H1 (cell line): Measurements from ENCODE around the gene USP36. TPM values are rescaled to one million over a fixed set of nuclear protein-coding genes. Genes with fewer than 3 reads are reported as not detected.

Source experiments
- BACH1 ChIP-seq: IDR thresholded peaks from 2 replicates; pipeline ENCODE4 v1.6.1; 2012; ENCODE audit warnings: low read length, improper control_type of control experiment
- EGR1 ChIP-seq: IDR thresholded peaks from 2 replicates; pipeline ENCODE4 v1.6.1; 2011; ENCODE audit warnings: low read depth, low read length, borderline replicate concordance
- HDAC2 ChIP-seq, 2 experiments: fragments of 300-600 bp in 1 of 2; sonication (generic) in 1 of 2; IDR thresholded peaks; 2 replicates each; pipeline ENCODE4 v1.6.1; 2011 to 2012; ENCODE audit warnings: low read depth in 2 of 2, low read length in 2 of 2, mild to moderate bottlenecking in 2 of 2, moderate library complexity in 2 of 2, borderline replicate concordance in 1 of 2, inconsistent platforms in 1 of 2
- RBBP5 ChIP-seq: IDR thresholded peaks from 2 replicates; pipeline ENCODE4 v1.7.1; 2012; ENCODE audit warnings: low read depth, mild to moderate bottlenecking, inconsistent platforms, low read length, moderate library complexity, borderline replicate concordance
- RXRA ChIP-seq: IDR thresholded peaks from 2 replicates; pipeline ENCODE4 v1.6.1; 2011; ENCODE audit warnings: low read depth, mild to moderate bottlenecking, low read length, moderate library complexity; ENCODE audit not compliant: insufficient read depth
- TAF7 ChIP-seq: optimal IDR thresholded peaks from 2 replicates; pipeline ENCODE3; 2011; ENCODE audit warnings: low read depth, mild to moderate bottlenecking, inconsistent platforms, low read length, moderate library complexity, borderline replicate concordance
- TEAD4 ChIP-seq: IDR thresholded peaks from 2 replicates; pipeline ENCODE4 v1.6.1; 2012; ENCODE audit warnings: low read depth, low read length, inconsistent platforms, mixed read lengths
- polyA plus RNA-seq, 7 experiments: library from polyadenylated mRNA; depleted of rRNA in 3 of 7; stranded (reverse) in 5 of 7; unstranded in 2 of 7; fragments of >200 nt in 5 of 7; fragments of 200-250 nt in 2 of 7; gene quantifications; 1 replicate in 5 of 7; 2 replicates in 1 of 7; 4 replicates in 1 of 7; pipeline versions ENCODE4 v1.2.1 to v1.2.3, GENCODE V29; 2011 to 2013; ENCODE audit warnings: missing spikeins in 2 of 7, mixed read lengths in 2 of 7
- total RNA-seq: library from RNA; stranded (reverse); fragmentation: NEBNext Ultra II Directional; extraction: Animal tissue kit (Norgen Biotek cat#: 25700); gene quantifications from 2 replicates; pipeline ENCODE4 v1.2.1, GENCODE V29; 2021
- TF ChIP-seq, protein P1 (sequence below): IDR thresholded peaks from 2 replicates; pipeline ENCODE4 v1.6.1; 2011; ENCODE audit warnings: low read depth, mild to moderate bottlenecking, low read length; ENCODE audit not compliant: insufficient read depth

The USP36 gene
- total and polyA plus RNA-seq, 2 of the 8 experiments (the other 6 are each of a cell fraction or from before 2014, with no cell fraction given): 40.7 to 67.7 TPM

DNA sequence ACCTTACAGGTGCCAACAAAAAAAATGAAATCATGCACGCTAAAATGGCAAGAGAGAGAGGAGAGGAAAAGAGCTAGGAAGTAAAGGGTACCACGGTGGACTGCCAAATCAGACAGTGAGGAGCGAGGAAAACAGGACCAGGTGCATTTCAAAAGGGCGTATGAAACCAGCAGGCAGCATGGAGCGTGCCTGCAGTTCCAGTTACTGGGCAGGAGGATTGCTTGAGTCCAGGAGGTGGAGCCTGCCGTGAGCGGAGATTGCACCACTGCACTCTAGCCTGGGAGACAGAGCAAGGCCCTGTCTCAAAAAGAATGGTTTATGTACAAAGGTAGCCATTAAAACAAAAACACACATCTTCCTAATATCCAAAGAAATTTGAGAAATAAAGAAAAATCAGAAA is 16.4 kb downstream of the USP36 start (continued):
- TF ChIP-seq TEAD4 (no peak), BACH1 (no peak), HDAC2 (IDR thresholded peaks at IDR 0.05; ENCODE audit: borderline replicate concordance in 1 of 2, low read depth in 2 of 2, low read length in 2 of 2) (no peak), EGR1 (no peak), RXRA (no peak), TAF7 (no peak), RBBP5 (no peak)
- TF ChIP-seq, protein P1, sequence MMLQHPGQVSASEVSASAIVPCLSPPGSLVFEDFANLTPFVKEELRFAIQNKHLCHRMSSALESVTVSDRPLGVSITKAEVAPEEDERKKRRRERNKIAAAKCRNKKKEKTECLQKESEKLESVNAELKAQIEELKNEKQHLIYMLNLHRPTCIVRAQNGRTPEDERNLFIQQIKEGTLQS: no peak
